Thyroid gland (tissue), 4 donors: ENCODE measurements around the gene SPON1.

Source experiments
- POLR2A ChIP-seq, 2 donors: fragments of 450-650 bp; IDR thresholded peaks; one replicate each; pipeline ENCODE4 v1.6.1; 2017; ENCODE audit warnings: antibody characterized with exemption in 2 of 2, mild to moderate bottlenecking in 2 of 2, moderate library complexity in 1 of 2
- TF ChIP-seq, protein P1 (sequence below), 6 experiments: fragments of 200-600 bp in 3 of 6; fragments of 450-650 bp in 3 of 6; sonication (generic) in 3 of 6; IDR thresholded peaks; one replicate each; pipeline ENCODE4 v1.5.1; 2016 to 2019; ENCODE audit warnings: antibody characterized with exemption in 6 of 6, mild to moderate bottlenecking in 2 of 6, inconsistent platforms in 1 of 6, moderate library complexity in 1 of 6

DNA sequence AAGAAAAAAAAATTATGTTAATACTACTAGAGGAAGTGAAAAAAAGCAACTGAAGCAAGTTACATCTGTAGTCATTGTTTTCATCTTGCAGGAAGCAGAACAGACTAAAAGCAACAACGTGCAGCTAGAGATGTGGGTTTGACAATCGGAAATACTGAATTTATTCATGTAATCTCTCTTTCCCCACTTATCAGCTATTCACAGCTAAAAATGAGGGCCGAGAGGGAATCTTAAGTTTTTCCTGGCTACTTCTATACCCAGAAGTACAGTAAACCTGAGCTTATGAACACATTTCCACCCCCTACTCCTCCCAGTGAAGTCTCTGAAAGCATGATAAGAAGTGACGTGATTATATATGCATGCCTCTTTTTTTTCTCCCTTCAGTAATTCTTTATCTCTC, 116.5 kb downstream of the SPON1 start:
- TF ChIP-seq, protein P1, sequence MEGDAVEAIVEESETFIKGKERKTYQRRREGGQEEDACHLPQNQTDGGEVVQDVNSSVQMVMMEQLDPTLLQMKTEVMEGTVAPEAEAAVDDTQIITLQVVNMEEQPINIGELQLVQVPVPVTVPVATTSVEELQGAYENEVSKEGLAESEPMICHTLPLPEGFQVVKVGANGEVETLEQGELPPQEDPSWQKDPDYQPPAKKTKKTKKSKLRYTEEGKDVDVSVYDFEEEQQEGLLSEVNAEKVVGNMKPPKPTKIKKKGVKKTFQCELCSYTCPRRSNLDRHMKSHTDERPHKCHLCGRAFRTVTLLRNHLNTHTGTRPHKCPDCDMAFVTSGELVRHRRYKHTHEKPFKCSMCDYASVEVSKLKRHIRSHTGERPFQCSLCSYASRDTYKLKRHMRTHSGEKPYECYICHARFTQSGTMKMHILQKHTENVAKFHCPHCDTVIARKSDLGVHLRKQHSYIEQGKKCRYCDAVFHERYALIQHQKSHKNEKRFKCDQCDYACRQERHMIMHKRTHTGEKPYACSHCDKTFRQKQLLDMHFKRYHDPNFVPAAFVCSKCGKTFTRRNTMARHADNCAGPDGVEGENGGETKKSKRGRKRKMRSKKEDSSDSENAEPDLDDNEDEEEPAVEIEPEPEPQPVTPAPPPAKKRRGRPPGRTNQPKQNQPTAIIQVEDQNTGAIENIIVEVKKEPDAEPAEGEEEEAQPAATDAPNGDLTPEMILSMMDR (IDR thresholded peaks at IDR 0.05) = no peak
- no peak for TF ChIP-seq POLR2A (IDR thresholded peaks at IDR 0.05)
